IMR-90 (cell line): ENCODE results near the gene ZNF609. TPM values are rescaled to one million over a fixed set of nuclear protein-coding genes. Genes with fewer than 3 reads are reported as not detected.
A peak's percentile ranks its signal among the peaks of the same experiment; 100 is the strongest.

Experiments used
- ATAC-seq: fragments of 200-7000 bp; cut with Tn5 transposase; 2 replicates; pipeline ENCODE4 v1.9.1; 2020; ENCODE audit warnings: low read depth, mild to moderate bottlenecking, moderate library complexity
- BruUV-seq: library from RNA; stranded (reverse); fragments of 400-500 nt; replicated peaks from 2 replicates; lab custom pipeline; 2021; lab: Mats Ljungman, UMichigan
- CTCF ChIA-PET: fragments of 300-600 bp; formaldehyde crosslinking; extraction: SDS; loops from one replicate; lab custom pipeline; 2021; ENCODE audit warnings: antibody characterized with exemption; lab: Yijun Ruan, JAX
- POLR2A ChIA-PET: fragments of 300-600 bp; sonication (Branson Sonifier 250); formaldehyde crosslinking; loops from one replicate; lab custom pipeline; 2022; ENCODE audit warnings: antibody characterized with exemption; ENCODE audit not compliant: unreplicated experiment; lab: Charles Lee
- DNase-seq: peaks from one replicate; pipeline ENCODE4 v3.0.0; 2013
- H2AFZ ChIP-seq: replicated peaks from 2 replicates; pipeline ENCODE3; 2013; ENCODE audit warnings: low read length, mild to moderate bottlenecking; ENCODE audit not compliant: poor library complexity
- H2AK5ac ChIP-seq: 2 replicates; pipeline ENCODE4 v1.6.1; 2013; ENCODE audit warnings: low read depth, low read length, inconsistent platforms
- H2AK9ac ChIP-seq: replicated peaks from 2 replicates; pipeline ENCODE3; 2013; ENCODE audit warnings: mild to moderate bottlenecking, low read depth, low read length, moderate library complexity; ENCODE audit not compliant: poor library complexity
- H2BK120ac ChIP-seq: 2 replicates; pipeline ENCODE4 v1.6.1; 2013; ENCODE audit warnings: low read depth, low read length, inconsistent platforms
- H2BK15ac ChIP-seq: 3 replicates; pipeline ENCODE4 v1.6.1; 2013; ENCODE audit warnings: low read depth, low read length, inconsistent platforms
- H2BK20ac ChIP-seq: 2 replicates; pipeline ENCODE4 v1.6.1; 2013; ENCODE audit warnings: low read depth, mild to moderate bottlenecking, inconsistent platforms, low read length, moderate library complexity
- H2BK5ac ChIP-seq: 2 replicates; pipeline ENCODE4 v1.6.1; 2013; ENCODE audit warnings: mild to moderate bottlenecking, low read depth, low read length, inconsistent platforms; ENCODE audit not compliant: poor library complexity, severe bottlenecking
- H3K14ac ChIP-seq: replicated peaks from 2 replicates; pipeline ENCODE4 v1.6.1; 2013; ENCODE audit warnings: low read depth, low read length, inconsistent platforms
- H3K18ac ChIP-seq: 2 replicates; pipeline ENCODE4 v1.6.1; 2013; ENCODE audit warnings: low read depth, low read length, control low read depth
- H3K23ac ChIP-seq: 2 replicates; pipeline ENCODE4 v1.6.1; 2013; ENCODE audit warnings: low read depth, low read length, inconsistent platforms
- H3K27ac ChIP-seq: 2 replicates; pipeline ENCODE4 v1.5.1; 2013; ENCODE audit warnings: mild to moderate bottlenecking, control low read depth, low read length; ENCODE audit not compliant: insufficient read depth
- H3K27me3 ChIP-seq: 2 replicates; pipeline ENCODE4 v1.6.1; 2013; ENCODE audit warnings: low read length; ENCODE audit not compliant: control insufficient read depth, insufficient read depth
- H3K36me3 ChIP-seq: 2 replicates; pipeline ENCODE4 v1.6.1; 2013; ENCODE audit warnings: low read length, mixed read lengths; ENCODE audit not compliant: control insufficient read depth, insufficient read depth
- H3K4ac ChIP-seq: 2 replicates; pipeline ENCODE4 v1.6.1; 2013; ENCODE audit warnings: low read depth, low read length, inconsistent platforms
- H3K4me1 ChIP-seq: 2 replicates; pipeline ENCODE4 v1.6.1; 2013; ENCODE audit warnings: low read length, mixed read lengths; ENCODE audit not compliant: control insufficient read depth, insufficient read depth
- H3K4me2 ChIP-seq: 2 replicates; pipeline ENCODE4 v1.6.1; 2013; ENCODE audit warnings: low read depth, mild to moderate bottlenecking, control low read depth, low read length, moderate library complexity
- H3K4me3 ChIP-seq: 2 replicates; pipeline ENCODE4 v1.5.1; 2013; ENCODE audit warnings: low read depth, mild to moderate bottlenecking, control low read depth, low read length, moderate library complexity; ENCODE audit not compliant: insufficient read depth
- H3K56ac ChIP-seq: 2 replicates; pipeline ENCODE4 v1.6.1; 2013; ENCODE audit warnings: low read length, inconsistent platforms; ENCODE audit not compliant: insufficient read depth; ENCODE audit errors: extremely low read depth
- H3K79me1 ChIP-seq, 2 experiments: 2 replicates each; pipeline ENCODE4 v1.6.1; 2013; ENCODE audit warnings: low read length in 2 of 2, inconsistent platforms in 1 of 2, low read depth in 1 of 2
- H3K9ac ChIP-seq: 2 replicates; pipeline ENCODE4 v1.6.1; 2013; ENCODE audit warnings: low read depth, low read length, control low read depth
- H3K9me1 ChIP-seq: 2 replicates; pipeline ENCODE4 v1.6.1; 2013; ENCODE audit warnings: low read length, inconsistent platforms; ENCODE audit not compliant: insufficient read depth
- H3K9me3 ChIP-seq: 2 replicates; pipeline ENCODE4 v1.6.1; 2013; ENCODE audit warnings: low read length; ENCODE audit not compliant: control insufficient read depth, insufficient read depth
- H4K20me1 ChIP-seq: 2 replicates; pipeline ENCODE4 v1.6.1; 2013; ENCODE audit warnings: low read length, inconsistent platforms; ENCODE audit not compliant: insufficient read depth
- H4K5ac ChIP-seq: 2 replicates; pipeline ENCODE4 v1.6.1; 2013; ENCODE audit warnings: mild to moderate bottlenecking, low read depth, low read length, control low read depth
- H4K8ac ChIP-seq, 2 experiments: 2 replicates each; pipeline ENCODE4 v1.6.1; 2013; ENCODE audit warnings: low read depth in 2 of 2, low read length in 2 of 2, control low read depth in 1 of 2, inconsistent platforms in 1 of 2
- H4K91ac ChIP-seq: 2 replicates; pipeline ENCODE4 v1.6.1; 2013; ENCODE audit warnings: low read depth, low read length, inconsistent platforms; ENCODE audit not compliant: insufficient read depth
- BHLHE40 ChIP-seq: fragments of 150-350 bp; IDR thresholded peaks from 2 replicates; pipeline ENCODE4 v1.6.1; 2016; ENCODE audit warnings: mild to moderate bottlenecking, low read depth, low read length
- WGBS, 2 experiments: methylation state at CpG; one replicate each; pipeline versions ENCODE4 v1.1.5 to v1.1.7; 2013; ENCODE audit warnings: missing lambda C conversion rate in 2 of 2; ENCODE audit not compliant: insufficient read length in 1 of 2; ENCODE audit errors: extremely low coverage in 2 of 2; 5-methylcytosine and 5-hydroxymethylcytosine counted together
- dilution Hi-C: fragments of 300-500 bp; cut with HindIII; formaldehyde crosslinking; loops from one replicate; pipeline ENCODE4 v1.14.3; 2018; ENCODE audit warnings: low sequenced_read_pairs; ENCODE audit not compliant: unreplicated experiment
- in situ Hi-C: fragments of 300-500 bp; cut with MboI; formaldehyde crosslinking; loops from 3 replicates; pipeline ENCODE4 v1.14.3; 2019; ENCODE audit warnings: low sequenced_read_pairs, inconsistent platforms, mixed read lengths
- intact Hi-C: fragments of 100-400 bp; cut with micrococcal nuclease; formaldehyde crosslinking; loops from 2 replicates; pipeline ENCODE4 v1.10.0; 2022
- polyA plus RNA-seq, 3 experiments: library from polyadenylated mRNA; depleted of rRNA; stranded (reverse); fragments of >200 nt; gene quantifications; 2 replicates each; pipeline ENCODE4 v1.2.3, GENCODE V29; 2012; ENCODE audit warnings: low replicate concordance in 1 of 3
- total RNA-seq: library from RNA; depleted of rRNA; stranded (reverse); fragments of >200 nt; gene quantifications from 2 replicates; pipeline ENCODE4 v1.2.3, GENCODE V29; 2012
- TF ChIP-seq, protein P1 (sequence below): fragments of 150-350 bp; IDR thresholded peaks from 2 replicates; pipeline ENCODE4 v1.6.1; 2016; ENCODE audit warnings: low read depth, mild to moderate bottlenecking, low read length, moderate library complexity, borderline replicate concordance

Gene ZNF609
- total and polyA plus RNA-seq, 2 of the 4 experiments (the other 2 are of a cell fraction) = 10.4 to 12.5 TPM

DNA sequence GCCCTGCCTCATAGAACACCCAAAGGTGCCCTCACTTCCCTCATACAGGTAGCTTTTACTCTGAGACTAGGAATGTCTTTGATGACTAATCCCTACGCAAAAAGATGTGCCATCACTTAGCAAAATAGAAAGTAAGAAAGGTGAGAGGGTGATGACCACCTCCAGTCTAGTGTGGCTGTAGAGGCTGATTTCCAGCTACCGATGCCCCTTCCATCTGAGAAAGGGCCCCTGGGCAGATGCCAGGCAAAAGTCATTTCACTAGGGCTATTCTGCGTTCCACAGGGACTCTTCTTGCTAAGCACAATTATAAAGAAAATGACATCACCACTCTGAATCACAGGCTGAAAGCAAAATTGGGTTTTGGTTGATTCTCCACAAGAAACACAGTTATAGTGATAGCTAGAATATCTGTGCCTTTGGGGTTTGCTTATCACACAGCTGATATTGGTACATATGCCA is 237.6 kb downstream of the ZNF609 start:
- H4K8ac ChIP-seq = no peak overlapping the region
- dilution Hi-C loops (no loop called here), in situ Hi-C loops (no loop called here), intact Hi-C loops (no loop called here)
- no peak overlapping the region for H3K27ac ChIP-seq
- H2AK5ac ChIP-seq = no peak overlapping the region
- H3K4me1 ChIP-seq = peaks cover 30% of the 10 kb centered on the region
- CTCF ChIA-PET = no interaction called here
- TF ChIP-seq, protein P1, sequence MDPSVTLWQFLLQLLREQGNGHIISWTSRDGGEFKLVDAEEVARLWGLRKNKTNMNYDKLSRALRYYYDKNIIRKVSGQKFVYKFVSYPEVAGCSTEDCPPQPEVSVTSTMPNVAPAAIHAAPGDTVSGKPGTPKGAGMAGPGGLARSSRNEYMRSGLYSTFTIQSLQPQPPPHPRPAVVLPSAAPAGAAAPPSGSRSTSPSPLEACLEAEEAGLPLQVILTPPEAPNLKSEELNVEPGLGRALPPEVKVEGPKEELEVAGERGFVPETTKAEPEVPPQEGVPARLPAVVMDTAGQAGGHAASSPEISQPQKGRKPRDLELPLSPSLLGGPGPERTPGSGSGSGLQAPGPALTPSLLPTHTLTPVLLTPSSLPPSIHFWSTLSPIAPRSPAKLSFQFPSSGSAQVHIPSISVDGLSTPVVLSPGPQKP = no peak
- TF ChIP-seq BHLHE40 = no peak
- H4K5ac ChIP-seq = no peak overlapping the region
- H3K18ac ChIP-seq = no peak overlapping the region
- H3K23ac ChIP-seq = peak overlapping the region; percentile 8; the same call in 1 of the 2 replicates
- peak; percentile 36 for DNase-seq
- peaks cover 32 to 91% of the 10 kb centered on the region in 2 experiments; a peak in 3 of 4 replicates for H3K79me1 ChIP-seq
- peaks cover 7% of the 10 kb centered on the region; the same call in 1 of the 2 replicates for H3K36me3 ChIP-seq
- H3K4me3 ChIP-seq = no peak overlapping the region
- no TSS peak for BruUV-seq
- H3K4me2 ChIP-seq = no peak overlapping the region; the same call in 1 of the 2 replicates
- no peak overlapping the region for H2BK20ac ChIP-seq
- no peaks in the 10 kb centered on the region for H3K27me3 ChIP-seq
- H3K14ac ChIP-seq = no peak overlapping the region; the same call in 1 of the 2 replicates
- 100% methylated on average over 1 of the region's 3 CpGs; no CpG with 5 or more reads in 1 of the 2 experiments for WGBS, 2 experiments
- H3K56ac ChIP-seq = no peak overlapping the region
- H2BK5ac ChIP-seq = no peak overlapping the region
- H2BK15ac ChIP-seq = no peak overlapping the region
- no peak overlapping the region for H3K9ac ChIP-seq
- no peak overlapping the region for H2BK120ac ChIP-seq
- no peak overlapping the region for H3K4ac ChIP-seq
- no peak overlapping the region for H4K91ac ChIP-seq
- POLR2A ChIA-PET = no interaction called here
- no peak overlapping the region for H2AK9ac ChIP-seq
- no peaks in the 10 kb centered on the region for H3K9me3 ChIP-seq
- ATAC-seq = no peak
- H3K9me1 ChIP-seq = peaks cover 33% of the 10 kb centered on the region
- H2AFZ ChIP-seq = no peak overlapping the region
- peaks cover 84% of the 10 kb centered on the region for H4K20me1 ChIP-seq
